NCI-H226 (cell line): Measurements from ENCODE around the gene SLFN12L.

Source experiments
- DNase-seq: peaks from one replicate; pipeline ENCODE4 v3.0.0-alpha.2; 2015

Gene SLFN12L

GRCh38 chr17:35423761-35424160 is 113.7 kb downstream of the SLFN12L start:
- DNase-seq = peak; percentile 13
